Skin of body (tissue), 2 donors: ENCODE data around the gene HTR1D. TPM values are rescaled to one million over a fixed set of nuclear protein-coding genes. Genes with fewer than 3 reads are reported as not detected.
"Not testable (repeated sequence)": the region's sequence is repeated elsewhere in the genome, so short reads cannot be mapped to it uniquely, and the experiment has no call there.

Experiments used
- DNase-seq: peaks from one replicate; lab custom pipeline; 2025; lab: John Stamatoyannopoulos, UW
- total RNA-seq: library from RNA; depleted of rRNA; stranded (reverse); fragments of >200 nt; gene quantifications from one replicate; pipeline ENCODE4 v1.2.3, GENCODE V29; 2014

Gene HTR1D
- total RNA-seq, result not detected

GRCh38 chr1:23217421-23218115 is at the start of gene HTR1D:
TSS of gene HTR1D (minus strand) at chr1:23217502. CDS start at chr1:23194219, 23,283 bp downstream.
- no peak for DNase-seq

- DNase-seq, result no peak
Observed at GRCh38 chr1:23263380-23263887, 46.1 kb upstream of the HTR1D start.

DNA sequence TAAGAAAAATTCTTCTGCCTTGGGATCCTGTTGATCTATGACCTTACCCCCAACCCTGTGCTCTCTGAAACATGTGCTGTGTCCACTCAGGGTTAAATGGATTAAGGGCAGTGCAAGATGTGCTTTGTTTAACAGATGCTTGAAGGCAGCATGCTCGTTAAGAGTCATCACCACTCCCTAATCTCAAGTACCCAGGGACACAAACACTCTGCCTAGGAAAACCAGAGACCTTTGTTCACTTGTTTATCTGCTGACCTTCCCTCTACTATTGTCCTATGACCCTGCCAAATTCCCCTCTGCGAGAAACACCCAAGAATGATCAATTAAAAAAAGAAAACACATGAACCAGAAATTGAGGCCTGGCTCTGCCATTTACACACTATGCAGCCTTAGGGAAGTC is 40.8 kb upstream of the HTR1D start:
- not testable (repeated sequence) for DNase-seq

- DNase-seq, result not testable (repeated sequence)
Observed at GRCh38 chr1:23257371-23257770, 40.1 kb upstream of the HTR1D start.

DNA sequence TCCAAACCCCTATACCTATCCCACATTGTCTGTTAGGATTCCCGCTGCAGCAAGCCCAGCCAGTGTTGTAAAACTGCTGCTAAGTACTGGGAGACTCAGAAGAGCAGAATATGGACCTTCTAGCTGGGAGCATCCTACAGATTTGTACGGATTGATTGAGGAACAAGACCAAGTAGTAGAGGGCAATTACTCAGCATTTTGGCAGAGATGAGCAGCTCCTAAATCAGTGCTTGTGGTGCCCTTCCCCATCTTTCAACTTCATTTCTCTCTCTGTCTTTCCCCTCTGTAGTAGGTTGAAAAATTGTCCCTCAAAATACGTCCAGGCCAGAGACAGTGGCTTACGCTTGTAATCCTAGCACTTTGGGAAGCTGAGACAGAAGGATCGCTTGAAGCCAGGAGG is 37.3 kb upstream of the HTR1D start:
- DNase-seq, result no peak

DNA sequence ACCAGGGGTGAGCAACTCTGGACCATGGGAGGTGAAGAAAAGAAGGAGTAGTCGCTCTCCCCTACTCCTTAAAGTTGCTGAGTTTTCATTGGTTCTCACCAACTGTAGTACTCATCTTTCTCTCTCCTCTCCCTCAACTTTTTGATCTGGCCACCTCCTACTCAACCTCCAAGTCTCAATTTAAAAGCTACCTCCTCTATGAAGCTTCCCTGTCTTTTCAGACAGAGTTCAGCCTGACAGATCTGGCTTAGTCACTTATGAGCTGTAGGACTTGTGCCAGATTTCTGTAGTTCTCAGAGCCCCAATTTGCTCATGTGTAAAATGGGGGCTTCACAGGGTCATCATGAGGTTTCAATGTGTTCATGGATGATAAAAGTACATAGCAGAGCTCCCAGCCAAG is 34.5 kb upstream of the HTR1D start:
- no peak for DNase-seq

- peak; percentile 37 for DNase-seq
Observed at GRCh38 chr1:23249787-23250454, 32.6 kb upstream of the HTR1D start.

- no peak for DNase-seq
Observed at GRCh38 chr1:23247276-23247675, 30.0 kb upstream of the HTR1D start.

DNA sequence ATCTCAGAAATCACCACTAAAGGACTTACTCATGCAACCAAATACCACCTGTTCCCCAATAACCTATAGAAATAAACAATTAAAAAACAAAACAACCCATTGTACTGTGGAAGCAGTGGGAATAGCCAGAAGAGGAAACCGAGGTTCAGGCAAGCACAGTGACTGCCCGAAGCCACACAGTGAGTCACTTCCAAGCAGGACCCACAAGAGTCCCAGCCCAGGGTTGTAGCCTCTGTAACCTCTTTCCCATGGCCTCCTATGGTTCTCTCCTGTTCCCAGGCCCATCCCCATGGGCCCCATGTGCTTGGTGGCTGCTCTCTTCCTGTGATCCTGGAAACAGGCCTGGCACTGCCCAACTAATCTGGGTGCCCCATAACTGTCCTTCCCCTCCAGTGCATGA is 29.0 kb upstream of the HTR1D start:
- no peak for DNase-seq

DNA sequence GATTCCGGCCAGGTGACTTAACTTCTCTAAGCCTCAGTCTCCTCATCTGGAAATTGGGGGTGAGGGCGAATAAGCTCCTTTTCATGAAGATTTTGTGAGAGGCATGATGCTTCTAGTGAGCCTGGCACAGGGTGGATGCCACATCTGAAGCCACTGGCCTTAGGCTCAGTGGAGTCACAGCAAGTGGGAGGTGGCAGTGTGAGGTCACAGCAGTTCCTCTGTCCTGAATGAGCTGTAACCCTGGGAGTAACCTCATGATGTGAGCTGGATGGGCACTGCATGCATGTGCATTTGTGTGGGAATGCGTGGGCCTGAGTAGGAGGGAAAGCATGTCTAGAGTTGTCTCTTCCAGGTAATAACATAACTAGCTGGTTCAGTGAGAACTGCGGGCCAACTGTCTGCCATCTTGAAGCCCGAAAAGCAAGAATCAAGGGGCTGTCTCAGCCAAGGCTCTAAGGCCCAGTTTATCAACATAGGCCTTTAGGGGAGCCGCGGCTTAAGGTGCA is 27.0 kb upstream of the HTR1D start:
- no peak for DNase-seq

- no peak for DNase-seq
Observed at GRCh38 chr1:23242414-23242813, 25.1 kb upstream of the HTR1D start.

- DNase-seq, result no peak
Observed at GRCh38 chr1:23239638-23240295, 22.5 kb upstream of the HTR1D start.

- DNase-seq, result no peak
Observed at GRCh38 chr1:23238565-23238964, 21.3 kb upstream of the HTR1D start.

- no peak for DNase-seq
Observed at GRCh38 chr1:23237508-23237907, 20.2 kb upstream of the HTR1D start.

DNA sequence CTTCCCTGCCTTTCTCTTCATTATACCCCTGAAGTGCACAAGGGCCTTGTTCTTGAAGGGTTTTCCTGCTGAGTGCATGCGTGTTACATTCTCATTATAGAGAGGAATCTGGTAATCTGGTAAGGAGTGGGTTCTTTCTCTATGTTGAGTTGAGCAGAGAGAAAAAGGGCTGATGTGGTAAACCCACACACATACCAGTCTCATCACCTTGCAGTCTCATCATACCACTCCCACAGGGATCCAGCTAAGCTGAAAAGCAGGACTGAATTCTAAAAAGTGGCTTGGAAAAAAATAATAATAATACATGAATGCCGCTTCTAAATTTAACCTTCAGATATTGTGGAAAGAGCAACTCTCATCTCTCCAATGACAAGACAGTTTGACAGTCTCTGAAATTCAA is 10.5 kb upstream of the HTR1D start:
- DNase-seq, result no peak

DNA sequence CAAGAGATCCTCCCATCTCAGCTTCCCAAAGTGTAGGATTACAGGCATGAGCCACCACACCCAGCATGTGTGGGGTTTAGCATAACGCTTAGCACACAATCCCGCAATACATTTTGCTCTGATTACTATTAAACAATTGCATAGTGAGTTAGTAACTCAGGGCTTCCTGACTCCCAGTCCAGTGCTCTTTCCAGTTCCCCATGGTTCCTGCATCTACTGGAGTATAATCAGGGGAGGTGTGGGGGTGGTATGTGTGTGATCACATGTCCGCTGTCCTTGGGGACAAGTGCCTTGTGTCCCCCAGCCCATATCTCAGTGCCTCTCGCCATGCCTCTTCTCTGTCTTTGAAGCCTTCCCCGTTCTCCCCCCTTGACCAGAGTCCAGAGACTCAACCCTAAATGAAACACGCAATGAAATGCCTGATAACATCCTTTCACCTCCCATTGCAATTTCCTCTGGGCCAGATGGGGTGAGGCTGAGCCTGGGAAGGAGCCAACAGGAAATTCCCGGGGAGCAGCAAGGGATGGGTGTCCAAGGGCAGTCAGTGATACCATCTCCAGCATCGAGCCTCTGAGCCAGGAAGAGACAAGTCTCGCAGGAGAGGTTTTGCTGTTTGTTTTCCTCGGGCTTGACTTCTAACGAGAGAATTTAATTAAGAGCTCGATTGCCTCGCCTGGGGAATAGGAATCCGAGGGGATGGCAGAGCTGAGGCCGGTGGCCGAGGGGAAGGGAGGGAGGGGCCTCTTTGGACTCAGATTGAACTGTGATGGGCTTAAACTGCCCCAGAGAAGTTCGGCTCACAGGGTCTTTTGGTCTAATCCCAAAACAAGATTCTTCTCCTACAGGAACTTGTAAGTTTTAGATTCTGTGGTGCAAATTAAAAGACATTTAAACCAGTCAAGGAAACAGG is 7.7 kb upstream of the HTR1D start:
- no peak for DNase-seq

GRCh38 chr1:23223963-23224362 is 6.7 kb upstream of the HTR1D start:
- DNase-seq, result not testable (repeated sequence)

DNA sequence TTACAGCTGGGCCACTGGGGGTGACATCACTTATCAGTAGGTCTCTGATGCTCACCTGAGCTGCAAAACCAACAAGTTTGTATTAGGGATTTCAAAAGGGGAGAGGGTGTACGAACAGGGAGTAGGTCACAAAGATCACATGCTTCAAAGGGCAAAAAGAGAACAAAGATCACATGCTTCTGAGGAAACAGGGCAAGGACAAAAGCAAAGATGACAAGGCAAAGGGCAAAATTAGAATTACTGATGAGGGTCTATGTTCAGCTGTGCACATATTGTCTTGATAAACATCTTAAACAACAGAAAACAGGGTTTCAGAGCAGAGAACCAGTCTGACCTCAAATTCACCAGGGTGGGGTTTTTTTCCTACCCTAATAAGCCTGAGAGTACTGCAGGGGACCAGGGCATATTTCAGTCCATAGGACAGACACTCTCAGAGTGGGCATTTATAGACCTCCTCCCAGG is 6.2 kb upstream of the HTR1D start:
- not testable (repeated sequence) for DNase-seq

GRCh38 chr1:23222742-23223141 is 5.4 kb upstream of the HTR1D start:
- no peak for DNase-seq

- DNase-seq, result no peak
Observed at GRCh38 chr1:23222331-23222730, 5.0 kb upstream of the HTR1D start.

DNA sequence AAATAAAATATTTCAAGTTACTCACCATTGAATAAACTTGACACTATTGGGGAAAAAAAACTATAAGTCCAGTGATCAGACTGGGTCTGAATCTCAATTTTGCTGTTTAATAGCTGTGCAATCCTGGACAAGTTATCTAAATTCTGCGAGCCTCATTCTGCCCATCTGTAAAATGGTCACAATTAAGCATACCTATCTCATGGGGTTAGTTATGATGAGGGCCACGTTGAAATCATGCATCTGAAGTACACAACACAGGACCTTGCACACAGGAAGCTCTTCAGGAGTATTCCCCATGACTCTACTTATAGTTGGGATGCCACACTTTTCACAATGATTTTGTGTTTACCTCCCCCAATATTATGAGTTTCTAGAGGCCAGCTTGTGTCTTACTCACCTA is 3.8 kb upstream of the HTR1D start:
- no peak for DNase-seq
